ENCODE data around the gene SMO.

DNA sequence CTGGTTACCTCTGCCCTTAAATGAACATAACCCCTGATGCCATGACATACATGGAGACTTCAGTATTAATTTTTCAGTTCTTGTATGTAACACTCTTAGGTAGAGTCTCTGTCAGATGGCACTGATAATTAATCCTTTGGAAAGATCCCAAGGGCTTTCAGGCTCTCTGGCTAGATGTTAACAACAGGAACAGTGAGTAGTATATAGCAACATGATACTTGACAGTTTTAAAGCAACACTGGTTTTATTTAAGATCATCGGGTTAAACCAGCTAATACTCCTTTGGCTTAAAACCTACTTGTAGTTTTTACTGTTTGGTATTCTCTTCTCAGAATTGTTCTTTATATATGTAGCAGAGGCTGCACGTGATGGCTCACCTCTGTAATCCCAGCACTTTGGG lies 63.7 kb downstream of the SMO start:
- no peak for TF ChIP-seq CTCF (IDR thresholded peaks at IDR 0.05; ENCODE audit: insufficient read depth, low read length, poor library complexity, severe bottlenecking)
- no peak for TF ChIP-seq EZH2phosphoT487 (conservative IDR thresholded peaks at IDR 0.05; ENCODE audit: low read length)

Data from SU-DHL-6 (cell line).